Peyer's patch (tissue), 4 donors: ENCODE results near the gene PLA2G4A. TPM values are rescaled to one million over a fixed set of nuclear protein-coding genes. Genes with fewer than 3 reads are reported as not detected.

Experiments
- DNase-seq, 3 donors: peaks; one replicate each; pipeline ENCODE4 v3.0.0-alpha.2; 2017 to 2019
- H3K27ac ChIP-seq, 4 donors: fragments of 200-600 bp; sonication (generic); one replicate each; pipeline ENCODE4 v1.5.1; 2016 to 2019
- H3K27me3 ChIP-seq, 2 donors: fragments of 200-600 bp; sonication (generic); one replicate each; pipeline ENCODE4 v1.5.1; 2019
- H3K36me3 ChIP-seq, 3 donors: fragments of 200-600 bp; sonication (generic); one replicate each; pipeline ENCODE4 v1.5.1; 2016 to 2019
- H3K4me1 ChIP-seq, 4 donors: fragments of 200-600 bp; sonication (generic); one replicate each; pipeline ENCODE4 v1.5.1; 2016 to 2019
- H3K4me3 ChIP-seq, 4 donors: fragments of 200-600 bp; sonication (generic); 1 replicate in 3 of 4; 2 replicates in 1 of 4; pipeline ENCODE4 v1.5.1; 2016 to 2019; ENCODE audit warnings: mild to moderate bottlenecking in 1 of 4
- H3K9me3 ChIP-seq, 4 donors: fragments of 200-600 bp; sonication (generic); one replicate each; pipeline ENCODE4 v1.5.1; 2016 to 2019; ENCODE audit warnings: mild to moderate bottlenecking in 1 of 4
- CTCF ChIP-seq, 6 experiments: fragments of 450-650 bp in 4 of 6; fragments of 200-600 bp in 2 of 6; sonication (generic) in 1 of 6; IDR thresholded peaks; one replicate each; pipeline ENCODE4 v1.5.1; 2017 to 2019; ENCODE audit warnings: antibody characterized with exemption in 6 of 6, mild to moderate bottlenecking in 3 of 6, moderate library complexity in 1 of 6
- POLR2A ChIP-seq, 2 donors: fragments of 450-650 bp; IDR thresholded peaks; one replicate each; pipeline ENCODE4 v1.5.1; 2017; ENCODE audit warnings: antibody characterized with exemption in 2 of 2, mild to moderate bottlenecking in 2 of 2, moderate library complexity in 2 of 2
- total RNA-seq, 4 donors: library from RNA; depleted of rRNA; stranded (reverse); fragments of >200 nt; gene quantifications; one replicate each; pipeline ENCODE4 v1.1.0, GENCODE V29; 2016

PLA2G4A gene
- total RNA-seq, 4 donors from 2014 or later: 7.0 to 8.3 (median 7.6) TPM

- TF ChIP-seq CTCF (IDR thresholded peaks at IDR 0.05) (no peak), POLR2A (IDR thresholded peaks at IDR 0.05) (no peak)
Observed at GRCh38 chr1:186858923-186859322, 30.2 kb downstream of the PLA2G4A start.

GRCh38 chr1:186859995-186860394 lies 31.2 kb downstream of the PLA2G4A start:
- TF ChIP-seq CTCF (IDR thresholded peaks at IDR 0.05) (no peak), POLR2A (IDR thresholded peaks at IDR 0.05) (no peak)
- Histone ChIP-seq H3K4me3 (no peak overlapping the region), H3K27ac (no peak overlapping the region), H3K36me3 (no peaks in the 10 kb centered on the region), H3K27me3 (no peaks in the 10 kb centered on the region), H3K4me1 (no peaks in the 10 kb centered on the region), H3K9me3 (no peaks in the 10 kb centered on the region)
- no peak for DNase-seq

More at GRCh38 chr1:186858923-186859322, 30.2 kb downstream of the PLA2G4A start:
- no peaks in the 10 kb centered on the region for H3K9me3 ChIP-seq
- no peaks in the 10 kb centered on the region for H3K27me3 ChIP-seq
- H3K36me3 ChIP-seq: no peaks in the 10 kb centered on the region
- no peak for DNase-seq
- no peaks in the 10 kb centered on the region for H3K4me1 ChIP-seq
- no peak overlapping the region for H3K27ac ChIP-seq
- H3K4me3 ChIP-seq: no peak overlapping the region

- Histone ChIP-seq H3K9me3 (no peaks in the 10 kb centered on the region), H3K4me1 (no peaks in the 10 kb centered on the region), H3K4me3 (no peak overlapping the region), H3K27ac (no peak overlapping the region), H3K36me3 (no peaks in the 10 kb centered on the region), H3K27me3 (no peaks in the 10 kb centered on the region)
- TF ChIP-seq POLR2A (IDR thresholded peaks at IDR 0.05) (no peak), CTCF (IDR thresholded peaks at IDR 0.05) (no peak)
- DNase-seq: no peak
Observed at GRCh38 chr1:186864296-186864695, 35.5 kb downstream of the PLA2G4A start.

GRCh38 chr1:186865253-186865652 lies 36.5 kb downstream of the PLA2G4A start:
- no peak overlapping the region for H3K27ac ChIP-seq
- H3K9me3 ChIP-seq: no peaks in the 10 kb centered on the region
- TF ChIP-seq CTCF (IDR thresholded peaks at IDR 0.05) (no peak), POLR2A (IDR thresholded peaks at IDR 0.05) (no peak)
- H3K4me1 ChIP-seq: no peaks in the 10 kb centered on the region
- H3K36me3 ChIP-seq: no peaks in the 10 kb centered on the region
- H3K27me3 ChIP-seq: no peaks in the 10 kb centered on the region
- no peak overlapping the region for H3K4me3 ChIP-seq
- DNase-seq: no peak

- no peak for TF ChIP-seq POLR2A (IDR thresholded peaks at IDR 0.05)
- no peak for TF ChIP-seq CTCF (IDR thresholded peaks at IDR 0.05)
- H3K27me3 ChIP-seq: no peaks in the 10 kb centered on the region
- H3K36me3 ChIP-seq: no peaks in the 10 kb centered on the region
- H3K27ac ChIP-seq: no peak overlapping the region
- no peak overlapping the region for H3K4me3 ChIP-seq
- no peaks in the 10 kb centered on the region for H3K9me3 ChIP-seq
- no peaks in the 10 kb centered on the region for H3K4me1 ChIP-seq
- DNase-seq: no peak
Observed at GRCh38 chr1:186865857-186866256, 37.1 kb downstream of the PLA2G4A start.
